Inflammatory macrophage treated with lipopolysaccharide for 4 hours (primary cell): ENCODE results near the gene UBAC2.
A peak's percentile ranks its signal among the peaks of the same experiment; 100 is the strongest.

Source experiments
- DNase-seq: peaks from one replicate; pipeline ENCODE4 v3.0.0-alpha.2; 2020

The UBAC2 gene

GRCh38 chr13:99272481-99272880, 71.8 kb downstream of the UBAC2 start:
- DNase-seq: no peak

GRCh38 chr13:99273128-99273527, 72.5 kb downstream of the UBAC2 start:
- no peak for DNase-seq

DNA sequence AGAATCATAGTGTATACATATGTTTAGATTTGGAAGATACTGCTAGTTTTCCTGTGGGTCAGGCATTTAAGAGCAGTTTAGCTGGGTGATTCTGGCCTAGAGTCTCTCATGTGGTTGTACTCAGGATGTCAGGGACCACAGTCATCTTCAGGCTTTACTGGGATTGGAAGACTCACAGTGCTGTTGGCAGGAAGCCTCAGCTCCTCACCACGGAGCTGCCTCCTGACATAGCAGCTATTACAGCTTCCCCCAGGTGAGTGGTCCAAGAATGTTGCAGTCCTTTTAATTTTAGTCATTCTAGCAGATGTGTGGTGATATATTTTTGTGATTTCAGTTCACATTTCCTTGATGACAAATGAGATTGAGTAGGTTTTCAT, 74.4 kb downstream of the UBAC2 start:
- DNase-seq: no peak

DNA sequence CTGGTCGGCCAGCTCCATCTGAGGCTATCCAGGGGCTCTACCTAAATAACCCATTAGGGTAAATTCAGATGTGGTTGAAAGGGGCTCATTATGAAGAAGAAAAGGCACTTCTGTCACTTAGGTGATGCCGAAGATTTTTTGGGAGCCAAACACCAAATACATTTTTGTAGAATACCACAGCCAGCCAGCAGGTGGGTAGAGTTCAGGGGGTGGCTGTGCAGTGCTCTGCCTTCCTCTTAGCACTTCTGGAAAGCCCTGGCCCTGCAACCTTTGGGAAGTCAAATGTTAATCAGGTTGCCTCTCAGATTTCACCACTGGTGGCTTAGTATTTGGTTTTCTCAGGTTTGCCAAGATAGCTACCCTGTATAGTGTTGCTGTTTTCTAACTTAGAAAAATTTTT, 76.1 kb downstream of the UBAC2 start:
- DNase-seq: no peak

DNA sequence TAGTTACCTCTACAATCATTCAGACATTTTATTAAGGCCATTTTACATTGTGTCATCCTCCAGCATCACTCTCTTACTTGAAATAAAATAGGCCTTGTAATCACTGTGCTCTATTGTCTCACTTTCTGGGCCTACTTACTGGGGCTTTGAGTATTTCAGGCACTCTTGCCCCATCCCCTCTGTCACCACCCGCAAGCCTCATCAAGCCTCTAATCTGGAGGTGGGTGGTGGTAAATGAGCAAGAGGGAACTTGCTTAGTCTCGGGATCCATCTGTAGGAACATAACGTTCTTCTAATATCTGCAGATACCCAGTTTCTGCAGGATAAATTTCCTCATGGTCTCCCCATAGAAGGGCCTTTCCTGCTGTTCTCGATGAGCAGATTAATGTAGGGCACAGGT, 77.0 kb downstream of the UBAC2 start:
- DNase-seq: peak; percentile 88

GRCh38 chr13:99278200-99278599, 77.5 kb downstream of the UBAC2 start:
- peak; percentile 38 for DNase-seq

DNA sequence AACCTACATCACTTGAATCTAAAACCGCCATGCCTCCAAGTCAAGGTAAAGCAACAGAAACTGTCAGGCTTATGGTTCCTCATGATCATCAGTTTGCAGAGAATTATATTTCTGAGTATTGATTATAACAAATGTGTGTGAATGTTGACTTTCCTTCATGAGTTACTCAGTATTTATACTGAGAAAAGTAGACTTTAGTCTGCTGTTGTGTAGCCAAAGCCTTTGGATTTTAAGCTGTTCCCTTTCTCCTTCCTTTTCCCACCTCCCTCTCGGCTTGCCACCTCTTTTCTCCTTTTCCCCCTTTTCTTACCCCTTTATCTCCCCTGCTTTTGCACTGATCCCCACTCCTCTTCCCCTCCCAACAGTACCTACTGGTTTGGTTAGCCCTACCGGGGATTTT, 78.2 kb downstream of the UBAC2 start:
- no peak for DNase-seq

GRCh38 chr13:99279637-99280036, 79.0 kb downstream of the UBAC2 start:
- DNase-seq: no peak

DNA sequence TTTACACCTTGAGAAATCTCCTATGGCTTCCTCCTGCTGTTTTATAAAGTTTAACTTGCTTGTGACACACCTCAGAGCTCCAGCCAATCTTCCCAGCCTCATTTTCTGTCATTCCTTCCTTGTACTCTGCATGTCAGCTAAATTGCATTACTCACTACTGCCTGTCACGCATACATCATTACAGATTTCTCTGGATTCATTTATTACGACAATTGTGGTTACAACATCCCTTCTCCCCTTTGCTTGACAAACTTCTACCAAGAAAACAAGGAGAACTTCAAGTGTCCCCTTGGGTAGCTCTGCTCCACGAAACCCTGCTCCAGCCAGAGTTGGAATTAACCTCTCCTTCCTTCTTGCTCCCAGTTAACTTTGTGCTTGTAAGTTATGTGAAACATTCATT, 79.5 kb downstream of the UBAC2 start:
- DNase-seq: peak; percentile 87

DNA sequence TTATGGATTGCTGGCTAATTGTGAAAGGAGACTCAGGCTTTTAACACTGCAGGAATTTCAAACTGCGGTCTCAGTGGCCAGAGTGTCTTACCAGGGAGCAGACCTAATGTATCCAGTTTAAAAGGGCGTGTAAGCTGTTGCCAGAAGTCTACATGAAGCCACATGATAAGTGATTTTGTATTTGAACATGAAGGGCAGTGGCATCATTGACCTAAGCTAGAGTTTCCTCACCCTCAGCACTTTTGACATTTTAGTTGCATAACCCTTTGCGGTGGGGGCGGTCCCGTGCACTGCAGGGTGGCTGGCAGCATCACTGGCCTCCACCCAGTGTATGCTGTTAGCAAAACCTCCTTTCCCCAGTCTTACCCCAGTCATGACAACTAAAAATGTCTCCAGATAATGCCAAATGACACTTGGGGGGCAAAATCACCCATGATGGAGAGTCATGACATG, 81.2 kb downstream of the UBAC2 start:
- peak; percentile 93 for DNase-seq

DNA sequence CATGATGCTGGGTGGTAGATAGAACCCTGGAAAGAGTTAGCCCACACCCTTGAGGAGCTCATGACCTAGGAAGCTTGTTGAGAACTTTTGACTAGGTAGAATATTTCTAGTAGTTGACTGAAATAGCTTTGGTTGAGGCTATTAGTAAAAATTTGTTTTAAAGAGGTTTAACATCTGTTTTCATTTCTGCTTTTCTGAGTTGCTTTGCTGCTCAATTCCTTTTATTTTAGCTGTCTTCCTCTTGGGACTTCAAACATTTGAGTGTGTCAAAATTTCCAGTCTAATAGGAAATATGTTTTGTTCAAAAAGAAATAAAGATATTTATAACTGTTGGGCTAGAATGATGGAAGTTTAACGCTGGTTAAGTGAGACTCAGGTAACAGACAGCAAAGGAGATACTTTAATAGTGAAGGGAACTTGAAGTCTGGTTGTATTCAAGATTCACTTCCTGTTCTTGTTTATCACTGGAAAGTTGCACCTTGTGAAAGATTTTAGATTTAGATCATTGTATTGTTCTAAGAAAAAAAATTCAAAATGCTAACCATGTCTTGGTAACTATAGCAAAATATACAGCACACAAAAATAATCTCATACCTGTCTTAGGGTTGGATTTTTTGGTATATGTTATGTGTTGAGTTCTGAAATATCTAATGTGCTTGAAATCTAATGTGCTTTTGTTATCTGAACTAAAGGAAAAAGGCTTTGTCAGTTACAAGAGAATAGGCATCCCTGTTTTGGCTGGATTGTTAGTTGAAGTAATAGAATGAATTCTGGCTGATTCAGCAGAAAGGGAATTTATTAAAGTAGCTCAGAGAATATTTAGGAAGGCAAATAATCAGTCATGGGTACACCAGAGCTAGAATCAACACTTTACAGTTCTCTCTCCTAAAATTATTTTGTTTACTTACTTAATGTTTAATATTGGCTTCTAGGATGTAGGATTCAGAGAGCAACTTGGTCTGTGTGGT, 81.9 kb downstream of the UBAC2 start:
- peak; percentile 68 for DNase-seq

- DNase-seq: no peak
These were observed 85.0 kb downstream of the UBAC2 start for GRCh38 chr13:99285432-99286182.

GRCh38 chr13:99287551-99287950, 86.9 kb downstream of the UBAC2 start:
- no peak for DNase-seq

DNA sequence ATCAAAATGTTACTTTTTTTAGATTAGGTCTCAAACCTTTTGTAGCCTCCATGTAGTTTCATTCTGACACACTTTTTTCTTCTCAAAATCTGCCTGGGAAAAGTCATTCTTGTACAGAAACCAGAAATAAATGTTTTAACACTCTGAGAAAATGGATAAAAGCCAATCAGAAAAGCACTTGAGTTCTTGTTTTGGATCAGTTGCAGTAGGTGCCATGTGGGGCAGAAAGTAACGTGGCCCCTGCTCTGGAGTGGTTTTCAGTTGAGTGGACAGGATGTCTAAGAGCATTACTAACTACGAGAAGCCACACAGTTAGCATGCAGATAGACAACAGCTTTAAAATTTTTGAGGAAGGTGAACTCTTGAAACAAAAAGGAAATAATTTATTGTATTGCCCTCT, 87.4 kb downstream of the UBAC2 start:
- peak; percentile 55 for DNase-seq

DNA sequence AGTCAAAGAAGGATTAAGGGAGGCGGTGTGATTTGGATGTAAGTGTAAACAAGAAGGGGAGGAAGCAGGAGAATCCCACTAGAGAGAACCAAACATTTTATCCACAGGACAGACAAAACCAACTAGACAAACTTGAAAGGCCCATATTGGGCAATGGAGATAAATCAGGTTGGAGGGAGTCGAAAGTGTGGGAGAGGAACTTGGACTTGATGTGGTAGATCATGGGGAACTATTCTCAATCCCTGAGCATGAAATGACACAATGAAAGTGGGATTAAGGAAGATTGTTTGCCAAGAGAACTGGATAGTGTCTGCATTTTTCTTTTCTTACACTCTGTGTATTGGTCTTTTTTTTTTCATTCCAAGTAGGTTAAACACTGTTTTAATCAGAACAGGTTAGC, 88.6 kb downstream of the UBAC2 start:
- peak; percentile 72 for DNase-seq

GRCh38 chr13:99289674-99290337, 89.2 kb downstream of the UBAC2 start:
- peak; percentile 47 for DNase-seq

DNA sequence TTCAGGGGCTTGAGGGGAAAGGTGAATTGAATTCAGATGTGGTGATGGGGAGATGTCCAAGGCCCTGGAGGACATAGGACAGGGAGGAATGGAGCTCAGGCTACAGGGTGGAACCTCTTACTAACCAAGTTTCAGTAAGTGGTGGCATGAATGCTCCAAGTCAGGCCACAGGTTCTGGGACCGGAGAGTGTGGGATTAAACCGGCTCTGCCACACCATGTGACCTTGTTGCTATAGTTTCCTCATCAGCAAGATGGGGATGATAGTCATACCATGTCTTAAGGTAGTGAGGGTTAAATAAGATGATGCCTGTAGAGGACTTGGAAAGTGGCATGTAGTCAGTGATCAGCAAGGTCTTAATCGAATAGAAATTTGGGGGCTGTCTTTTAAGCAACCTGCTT, 90.2 kb downstream of the UBAC2 start:
- DNase-seq: no peak

DNA sequence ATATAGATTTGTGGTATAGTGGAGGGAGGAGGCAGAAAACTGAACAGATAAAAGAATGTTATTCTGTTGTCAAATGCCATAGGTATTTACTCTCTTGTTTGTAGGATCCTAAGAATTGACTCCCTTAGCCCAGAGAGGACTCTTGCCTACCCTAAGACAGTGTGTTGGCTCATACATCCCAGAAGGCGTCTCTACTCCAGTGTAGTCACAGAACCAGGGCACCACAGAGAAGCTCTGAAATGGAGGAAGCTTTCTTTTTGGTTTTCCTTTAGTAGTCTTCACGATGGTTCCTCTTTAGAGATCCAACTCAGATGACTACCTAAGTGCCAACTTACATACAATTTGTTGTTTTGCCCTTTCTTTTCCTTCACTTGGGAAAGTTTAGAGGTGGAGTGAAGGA, 92.5 kb downstream of the UBAC2 start:
- peak; percentile 69 for DNase-seq

GRCh38 chr13:99294198-99294597, 93.5 kb downstream of the UBAC2 start:
- DNase-seq: no peak

DNA sequence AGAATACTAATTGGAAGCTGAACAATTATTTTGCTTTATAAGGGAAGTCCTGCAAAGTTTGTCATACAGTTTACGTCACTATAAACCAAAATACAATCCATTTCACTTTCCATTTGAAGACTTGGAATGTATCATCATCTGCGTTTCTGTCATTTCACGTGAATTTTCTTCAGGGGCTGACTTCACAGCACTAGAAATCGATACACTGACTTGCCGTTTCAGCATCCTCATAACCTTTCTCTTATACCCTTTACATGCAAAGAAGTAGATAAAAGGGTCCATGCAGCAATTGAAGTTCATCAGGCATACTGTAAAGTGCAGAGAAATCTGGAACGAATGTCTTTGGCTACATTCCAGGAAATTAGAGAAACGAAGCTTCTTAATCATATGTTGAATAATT, 94.3 kb downstream of the UBAC2 start:
- DNase-seq: peak; percentile 56

- DNase-seq: no peak
These were observed 95.0 kb downstream of the UBAC2 start for GRCh38 chr13:99295488-99296252.

DNA sequence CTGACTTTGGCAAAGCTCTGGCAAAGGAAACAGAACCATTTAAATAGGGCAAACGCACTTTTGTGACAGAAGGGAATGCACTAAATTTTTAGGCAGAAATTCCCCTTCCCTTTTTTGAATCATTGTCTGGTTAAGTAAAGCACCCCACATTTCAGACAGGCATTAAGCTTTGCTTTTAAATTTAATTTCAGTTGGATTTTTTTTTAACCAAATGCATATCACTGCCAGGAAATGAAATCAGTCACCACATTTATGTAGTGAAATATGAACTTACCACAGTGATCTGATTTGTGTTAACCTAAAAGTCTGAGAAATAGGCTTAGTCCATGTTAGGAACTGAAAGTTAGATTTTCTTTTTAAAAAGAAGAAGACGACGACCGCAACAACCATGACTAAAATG, 95.7 kb downstream of the UBAC2 start:
- peak; percentile 79 for DNase-seq

- DNase-seq: no peak
These were observed 96.7 kb downstream of the UBAC2 start for GRCh38 chr13:99297331-99297730.
